Cardiac fibroblast (primary cell): ENCODE data around the gene A1BG.
"Not testable (repeated sequence)": the region's sequence is repeated elsewhere in the genome, so short reads cannot be mapped to it uniquely, and the experiment has no call there.

Source experiments
- DNase-seq, 2 donors: peaks; one replicate each; pipeline versions ENCODE4 v3.0.0 to v3.0.0-alpha.2; 2010; ENCODE audit warnings: low read depth in 2 of 2
- H3K4me3 ChIP-seq, 2 donors: replicated peaks in 1 of 2; 1 replicate in 1 of 2; 2 replicates in 1 of 2; pipeline ENCODE4 v1.5.1; 2011; ENCODE audit warnings: low read depth in 2 of 2, low read length in 2 of 2, mild to moderate bottlenecking in 2 of 2, moderate library complexity in 1 of 2
- TF ChIP-seq, protein P1 (sequence below): IDR thresholded peaks from one replicate; pipeline ENCODE4 v1.5.1; 2011; ENCODE audit warnings: low read depth, mild to moderate bottlenecking, low read length, inconsistent platforms

Gene A1BG

GRCh38 chr19:58385313-58385890 is 32.1 kb upstream of the A1BG start:
- TF ChIP-seq, protein P1, sequence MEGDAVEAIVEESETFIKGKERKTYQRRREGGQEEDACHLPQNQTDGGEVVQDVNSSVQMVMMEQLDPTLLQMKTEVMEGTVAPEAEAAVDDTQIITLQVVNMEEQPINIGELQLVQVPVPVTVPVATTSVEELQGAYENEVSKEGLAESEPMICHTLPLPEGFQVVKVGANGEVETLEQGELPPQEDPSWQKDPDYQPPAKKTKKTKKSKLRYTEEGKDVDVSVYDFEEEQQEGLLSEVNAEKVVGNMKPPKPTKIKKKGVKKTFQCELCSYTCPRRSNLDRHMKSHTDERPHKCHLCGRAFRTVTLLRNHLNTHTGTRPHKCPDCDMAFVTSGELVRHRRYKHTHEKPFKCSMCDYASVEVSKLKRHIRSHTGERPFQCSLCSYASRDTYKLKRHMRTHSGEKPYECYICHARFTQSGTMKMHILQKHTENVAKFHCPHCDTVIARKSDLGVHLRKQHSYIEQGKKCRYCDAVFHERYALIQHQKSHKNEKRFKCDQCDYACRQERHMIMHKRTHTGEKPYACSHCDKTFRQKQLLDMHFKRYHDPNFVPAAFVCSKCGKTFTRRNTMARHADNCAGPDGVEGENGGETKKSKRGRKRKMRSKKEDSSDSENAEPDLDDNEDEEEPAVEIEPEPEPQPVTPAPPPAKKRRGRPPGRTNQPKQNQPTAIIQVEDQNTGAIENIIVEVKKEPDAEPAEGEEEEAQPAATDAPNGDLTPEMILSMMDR: no peak
- no peak for DNase-seq
- peak overlapping the region in 1 of 2 donors; percentile 87 for H3K4me3 ChIP-seq

- no peak overlapping the region for H3K4me3 ChIP-seq
- DNase-seq: no peak
- TF ChIP-seq, protein P1: no peak
Observed at GRCh38 chr19:58382997-58383603, 29.8 kb upstream of the A1BG start.

GRCh38 chr19:58381460-58382212 is 28.3 kb upstream of the A1BG start:
- H3K4me3 ChIP-seq: peak overlapping the region; percentile 58 to 77
- TF ChIP-seq, protein P1: no peak
- DNase-seq: no peak

GRCh38 chr19:58380662-58381459 is 27.6 kb upstream of the A1BG start, which contains the start of gene ZNF837:
ZNF837 (minus strand) TSS chr19:58381030; CDS start chr19:58369332, 11,698 bp downstream.
- TF ChIP-seq, protein P1: no peak

GRCh38 chr19:58380037-58380661 is 26.9 kb upstream of the A1BG start:
- DNase-seq: no peak
- H3K4me3 ChIP-seq: peak overlapping the region; percentile 58 to 77
- TF ChIP-seq, protein P1: no peak

More at GRCh38 chr19:58380662-58381459, 27.6 kb upstream of the A1BG start, which contains the start of gene ZNF837:
- peak within 1 kb of the TSS; percentile 58 to 77 for H3K4me3 ChIP-seq
- peak; percentile 100 for DNase-seq

- DNase-seq: no peak
- TF ChIP-seq, protein P1: no peak
- H3K4me3 ChIP-seq: no peak overlapping the region
Observed at GRCh38 chr19:58379246-58379645, 26.0 kb upstream of the A1BG start.

- DNase-seq, H3K4me3 ChIP-seq: not testable (repeated sequence)
Observed at GRCh38 chr19:58376724-58377123, 23.4 kb upstream of the A1BG start.
